GM18951 (cell line): Measurements from ENCODE around the gene MDM2.
"Not testable (repeated sequence)": the region's sequence is repeated elsewhere in the genome, so short reads cannot be mapped to it uniquely, and the experiment has no call there.

Experiments
- POLR2A ChIP-seq: IDR thresholded peaks from 4 replicates; pipeline ENCODE4 v1.6.1; 2011; ENCODE audit warnings: mild to moderate bottlenecking; ENCODE audit not compliant: insufficient read length, insufficient read depth; ENCODE audit errors: extremely low read depth
- in situ Hi-C: fragments of 300-500 bp; cut with MboI; formaldehyde crosslinking; loops from one replicate; pipeline ENCODE4 v1.12.0; 2022; ENCODE audit warnings: low sequenced_read_pairs, mixed read lengths, inconsistent platforms; ENCODE audit not compliant: unreplicated experiment

Gene MDM2

GRCh38 chr12:68805592-68806120, 2.3 kb upstream of the MDM2 start:
- TF ChIP-seq POLR2A = no peak
- in situ Hi-C loops = no loop called here

- in situ Hi-C loops = no loop called here
- no peak for TF ChIP-seq POLR2A
Measured at GRCh38 chr12:68806488-68807237, 1.3 kb upstream of the MDM2 start.

DNA sequence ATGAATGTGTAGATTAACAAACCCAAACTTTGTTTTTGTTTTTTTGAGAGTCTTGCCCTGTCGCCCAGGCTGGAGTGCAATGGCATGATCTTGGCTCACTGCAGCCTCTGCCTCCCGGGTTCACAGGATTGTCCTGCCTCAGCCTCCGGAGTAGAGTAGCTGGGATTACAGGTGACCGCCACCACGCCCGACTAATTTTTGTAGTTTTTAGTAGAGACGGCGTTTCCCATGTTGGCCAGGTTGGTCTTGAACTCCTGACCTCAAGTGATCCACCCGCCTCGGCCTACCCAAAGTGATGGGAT, 752 bp upstream of the MDM2 start:
- in situ Hi-C loops = not testable (repeated sequence)

GRCh38 chr12:68808388-68809189, 612 bp downstream of the MDM2 start:
- TF ChIP-seq POLR2A = peak; percentile 93
- in situ Hi-C loops = no loop called here

- TF ChIP-seq POLR2A = no peak
- in situ Hi-C loops = no loop called here
Measured at GRCh38 chr12:68809190-68810026, 1.4 kb downstream of the MDM2 start.

GRCh38 chr12:68810027-68810389, 2.0 kb downstream of the MDM2 start:
- in situ Hi-C loops = not testable (repeated sequence)

GRCh38 chr12:68811573-68811972, 3.6 kb downstream of the MDM2 start:
- in situ Hi-C loops = not testable (repeated sequence)

DNA sequence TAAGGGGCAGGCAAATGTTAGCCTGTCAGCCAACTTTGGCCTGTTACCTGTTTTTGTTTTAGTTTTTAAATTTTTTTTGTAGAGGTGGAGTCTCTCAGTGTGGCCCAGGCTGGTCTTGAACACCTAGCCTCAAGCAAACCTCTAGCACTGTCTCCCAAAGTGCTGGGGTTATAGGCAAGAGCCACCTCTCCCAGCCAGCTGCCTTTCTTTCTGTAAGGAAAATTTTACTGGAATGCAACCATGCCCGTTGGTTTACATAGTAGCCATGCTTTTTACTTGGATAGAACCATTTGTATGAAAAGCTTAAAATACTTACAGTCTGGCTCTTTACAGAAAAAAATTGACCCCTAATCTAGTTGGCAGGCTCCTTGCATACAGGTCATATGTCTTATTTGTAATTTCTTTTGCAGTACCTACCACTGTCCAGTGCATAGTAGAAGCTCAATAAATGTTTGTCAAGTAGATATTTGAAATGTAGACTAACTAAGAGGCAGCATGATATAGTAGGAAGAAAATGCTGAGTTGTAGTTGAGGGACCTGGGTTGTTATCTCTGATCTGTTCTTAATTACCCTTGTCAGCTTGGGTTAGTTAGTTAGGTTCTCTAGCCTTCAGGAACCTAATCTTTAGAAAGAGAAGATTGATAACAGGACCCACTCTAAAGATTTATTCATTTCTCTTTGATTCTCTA, 4.7 kb downstream of the MDM2 start:
- in situ Hi-C loops = no loop called here
- TF ChIP-seq POLR2A = no peak

DNA sequence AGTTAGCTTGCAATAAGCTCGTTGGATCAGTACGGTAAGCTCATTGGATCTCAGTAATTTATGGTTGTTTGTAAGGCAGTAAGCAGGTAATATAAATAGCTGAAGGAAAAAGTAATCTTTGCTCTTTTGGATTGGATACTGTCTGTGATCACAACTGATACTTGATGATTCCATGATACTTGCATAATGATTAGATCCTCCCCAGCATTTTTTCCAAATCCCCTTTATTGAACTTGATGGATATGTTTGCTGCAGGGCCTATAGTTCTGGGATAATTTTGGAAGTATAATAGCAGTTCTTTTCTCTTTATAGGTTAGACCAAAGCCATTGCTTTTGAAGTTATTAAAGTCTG, 5.2 kb downstream of the MDM2 start:
- in situ Hi-C loops = no loop called here
- no peak for TF ChIP-seq POLR2A

DNA sequence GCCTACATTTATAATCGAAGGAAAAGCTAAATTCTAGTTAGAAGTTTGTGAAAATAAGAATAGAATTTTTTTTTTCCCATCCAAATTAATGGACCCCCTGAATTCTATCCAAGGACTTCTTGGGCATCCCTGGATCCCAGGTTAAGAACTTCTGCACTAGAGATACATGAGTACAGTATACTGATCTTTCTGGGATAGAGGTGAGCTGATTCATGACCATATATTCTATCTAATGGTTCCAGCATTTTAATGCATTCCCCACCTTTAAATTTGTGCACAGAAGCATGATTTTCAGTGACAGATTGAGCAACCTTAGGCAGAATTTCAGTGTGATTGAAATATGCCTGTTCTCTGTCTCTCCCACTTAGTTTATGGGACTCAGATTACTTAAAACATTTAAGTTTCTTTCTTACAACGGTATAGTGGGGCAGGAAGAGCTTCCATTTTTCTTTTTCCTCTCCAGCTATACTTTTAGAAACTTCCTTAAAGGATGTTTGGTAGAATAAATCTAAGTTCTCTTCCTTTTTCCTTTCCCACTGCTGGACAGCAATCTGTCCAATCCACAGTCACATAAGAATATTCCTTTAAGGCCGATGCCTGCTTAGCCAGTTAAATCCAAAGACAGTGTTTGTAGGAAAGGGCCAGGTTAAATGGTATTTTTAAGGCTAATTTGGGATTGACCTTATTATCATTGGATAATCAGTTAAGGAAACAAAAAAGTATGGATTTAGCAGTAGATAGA, 6.7 kb downstream of the MDM2 start:
- in situ Hi-C loops = no loop called here
- TF ChIP-seq POLR2A = no peak

- peak; percentile 34 for TF ChIP-seq POLR2A
- in situ Hi-C loops = no loop called here
Measured at GRCh38 chr12:68815232-68815927, 7.4 kb downstream of the MDM2 start.
